OCI-M2 (cell line): ENCODE data around the gene INSL3.
"Not testable (repeated sequence)": the region's sequence is repeated elsewhere in the genome, so short reads cannot be mapped to it uniquely, and the experiment has no call there.

ENCODE experiments used
- DNase-seq: peaks from one replicate; lab custom pipeline; 2025; ENCODE audit not compliant: unreplicated experiment; lab: John Stamatoyannopoulos, UW

Gene INSL3

DNA sequence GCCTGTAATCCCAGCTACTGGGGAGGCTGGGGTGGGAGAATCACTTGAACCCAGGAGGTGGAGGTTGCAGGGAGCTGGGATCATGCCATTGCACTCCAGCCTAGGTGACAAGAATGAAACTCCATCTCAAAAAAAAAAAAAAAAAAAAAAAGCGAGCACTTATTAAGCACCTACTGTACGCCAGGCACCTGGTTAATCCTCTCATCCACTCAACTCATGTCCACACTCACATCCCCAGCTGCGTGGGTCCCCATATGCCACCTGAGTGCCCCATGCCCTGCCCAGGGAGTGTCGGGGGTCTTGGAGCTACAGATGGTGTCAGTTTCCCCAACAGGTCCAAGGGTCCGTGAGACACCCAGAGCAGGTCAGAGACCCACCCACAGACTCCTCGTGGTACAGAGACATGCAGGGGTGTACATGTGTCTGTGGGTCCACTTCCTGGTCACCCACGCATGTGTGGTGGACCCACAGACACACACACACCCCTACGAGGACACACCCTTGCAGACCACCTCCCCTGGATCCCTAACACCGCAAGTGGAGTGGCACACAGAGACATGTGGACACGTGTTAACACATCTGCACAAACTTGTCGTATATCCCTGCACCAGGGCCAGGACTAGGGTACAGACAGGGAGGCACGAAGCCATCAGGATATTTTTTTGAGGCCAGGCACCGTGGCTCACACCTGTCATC lies 3.5 kb downstream of the INSL3 start:
- DNase-seq, result no peak

DNA sequence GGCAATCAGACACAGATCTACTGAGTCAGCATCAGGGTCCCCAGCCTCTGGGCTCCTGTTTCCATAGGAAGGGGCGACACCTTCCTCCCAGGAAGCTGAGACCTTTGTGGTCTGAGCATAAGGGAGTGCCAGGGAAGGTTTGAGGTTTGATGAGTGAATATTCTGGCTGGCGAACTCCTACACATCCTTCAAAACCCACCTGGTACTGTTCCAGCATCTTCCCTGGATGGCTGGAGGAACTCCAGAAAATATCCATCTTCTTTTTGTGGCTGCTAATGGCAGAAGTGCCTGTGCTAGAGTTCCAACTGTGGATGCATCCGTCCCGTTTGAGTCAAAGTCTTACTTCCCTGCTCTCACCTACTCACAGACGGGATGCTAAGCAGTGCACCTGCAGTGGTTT lies 9.2 kb downstream of the INSL3 start:
- DNase-seq, result no peak

- DNase-seq, result no peak
Measured at GRCh38 chr19:17811681-17812080, 9.6 kb downstream of the INSL3 start.

DNA sequence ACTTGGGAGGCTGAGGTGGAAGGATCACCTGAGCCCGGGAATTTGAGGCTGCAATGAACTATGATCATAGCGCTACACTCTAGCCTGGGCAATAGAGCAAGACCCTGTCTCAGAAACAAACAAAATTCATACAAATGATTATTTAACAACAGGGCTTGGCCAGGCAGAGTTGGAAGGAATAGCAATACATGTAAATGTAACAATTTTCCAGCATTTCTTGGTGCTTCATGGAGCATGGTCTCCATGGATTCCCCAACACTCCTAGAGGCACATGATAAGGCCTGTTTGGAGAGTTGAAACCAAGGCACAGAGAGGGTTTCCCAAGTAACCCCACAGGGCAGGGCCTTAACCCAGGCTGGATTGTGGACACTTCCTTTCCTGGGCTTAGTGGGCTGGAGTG lies 10.2 kb downstream of the INSL3 start:
- no peak for DNase-seq

- DNase-seq, result no peak
Measured at GRCh38 chr19:17807731-17808316, 13.5 kb downstream of the INSL3 start.

DNA sequence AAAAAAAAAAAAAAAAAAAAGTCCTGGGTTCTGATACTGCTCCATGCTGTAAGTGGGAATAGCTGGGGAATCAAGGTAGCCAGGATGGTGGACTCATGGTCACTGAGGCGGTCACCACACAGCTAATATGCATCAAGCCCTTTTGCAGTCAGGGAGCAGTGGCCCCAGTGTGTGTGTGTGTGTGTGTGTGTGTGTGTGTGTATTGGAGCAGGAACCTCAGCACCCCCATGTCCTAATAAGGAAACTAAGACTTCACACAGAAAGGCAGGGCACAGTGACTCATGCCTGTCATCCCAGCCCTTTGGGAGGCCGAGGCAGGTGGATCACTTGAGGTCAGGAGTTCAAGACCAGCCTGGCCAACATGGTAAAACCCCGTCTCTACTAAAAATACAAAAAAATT lies 14.4 kb downstream of the INSL3 start:
- DNase-seq, result no peak

GRCh38 chr19:17805427-17805826 lies 15.9 kb downstream of the INSL3 start:
- no peak for DNase-seq

DNA sequence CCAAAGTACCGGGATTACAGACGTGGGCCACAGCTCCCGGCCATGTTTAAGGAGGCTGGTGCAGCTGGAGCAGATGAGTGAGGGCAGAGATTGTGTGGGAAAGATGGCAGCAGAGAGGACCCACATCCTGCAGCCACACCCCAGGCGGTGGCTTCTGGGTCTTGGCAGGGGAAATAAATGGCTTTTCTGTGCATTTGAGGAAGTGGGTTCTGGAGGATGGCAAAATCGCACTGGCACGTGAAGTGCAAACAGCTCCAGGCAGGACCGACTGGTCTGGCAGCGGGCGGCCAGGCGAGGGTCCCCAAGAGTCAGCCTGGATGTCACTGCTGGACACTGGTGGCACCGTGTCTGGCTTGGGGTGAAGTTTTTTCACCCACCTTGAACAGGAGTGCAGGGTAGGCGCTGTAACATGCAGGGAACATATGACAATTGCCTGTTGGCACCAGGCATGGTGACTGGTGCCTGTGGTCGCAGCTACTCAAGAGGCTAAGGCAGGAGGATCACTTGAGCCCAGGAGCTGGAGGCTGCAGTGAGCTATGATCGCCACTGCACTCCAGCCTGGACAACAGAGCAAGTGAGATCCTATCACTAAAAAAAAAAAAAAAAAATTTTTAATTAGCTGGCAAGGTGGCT lies 17.9 kb downstream of the INSL3 start:
- no peak for DNase-seq

DNA sequence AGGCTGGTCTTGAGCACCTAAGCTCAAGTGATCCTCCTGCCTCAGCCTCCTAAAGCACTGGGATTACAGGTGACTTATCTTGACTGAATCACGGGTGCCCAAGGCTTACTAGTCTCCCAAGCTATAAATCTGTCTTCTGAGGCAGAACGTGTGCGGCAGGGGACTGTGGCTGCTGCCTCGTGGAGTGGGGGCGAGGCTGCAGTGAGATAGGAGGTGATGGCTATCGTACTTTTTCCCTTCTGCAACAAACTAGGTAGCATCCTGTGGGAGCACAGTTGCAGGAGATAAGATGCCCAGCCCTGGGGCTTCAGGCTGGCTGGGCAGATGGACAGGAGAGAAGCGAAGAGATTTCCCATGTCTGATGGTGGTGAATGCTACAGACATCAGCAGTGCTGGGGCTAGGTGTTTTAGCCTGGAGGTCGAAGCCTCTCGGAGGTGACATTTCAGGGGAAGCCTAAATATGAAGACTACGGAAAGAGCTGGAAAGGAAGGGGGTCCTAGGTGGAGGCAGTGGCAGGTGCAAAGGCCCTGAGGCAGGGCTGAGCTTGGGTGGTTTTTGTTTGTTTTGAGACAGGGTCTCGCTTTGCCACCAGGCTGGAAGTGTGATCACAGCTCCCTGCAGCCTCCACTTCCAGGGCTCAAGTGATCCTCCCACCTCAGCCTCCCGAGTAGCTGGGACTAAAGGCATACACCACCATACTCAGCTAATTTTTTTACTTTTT lies 19.0 kb downstream of the INSL3 start:
- no peak for DNase-seq

- DNase-seq, result not testable (repeated sequence)
Measured at GRCh38 chr19:17798599-17798998, 22.7 kb downstream of the INSL3 start.

DNA sequence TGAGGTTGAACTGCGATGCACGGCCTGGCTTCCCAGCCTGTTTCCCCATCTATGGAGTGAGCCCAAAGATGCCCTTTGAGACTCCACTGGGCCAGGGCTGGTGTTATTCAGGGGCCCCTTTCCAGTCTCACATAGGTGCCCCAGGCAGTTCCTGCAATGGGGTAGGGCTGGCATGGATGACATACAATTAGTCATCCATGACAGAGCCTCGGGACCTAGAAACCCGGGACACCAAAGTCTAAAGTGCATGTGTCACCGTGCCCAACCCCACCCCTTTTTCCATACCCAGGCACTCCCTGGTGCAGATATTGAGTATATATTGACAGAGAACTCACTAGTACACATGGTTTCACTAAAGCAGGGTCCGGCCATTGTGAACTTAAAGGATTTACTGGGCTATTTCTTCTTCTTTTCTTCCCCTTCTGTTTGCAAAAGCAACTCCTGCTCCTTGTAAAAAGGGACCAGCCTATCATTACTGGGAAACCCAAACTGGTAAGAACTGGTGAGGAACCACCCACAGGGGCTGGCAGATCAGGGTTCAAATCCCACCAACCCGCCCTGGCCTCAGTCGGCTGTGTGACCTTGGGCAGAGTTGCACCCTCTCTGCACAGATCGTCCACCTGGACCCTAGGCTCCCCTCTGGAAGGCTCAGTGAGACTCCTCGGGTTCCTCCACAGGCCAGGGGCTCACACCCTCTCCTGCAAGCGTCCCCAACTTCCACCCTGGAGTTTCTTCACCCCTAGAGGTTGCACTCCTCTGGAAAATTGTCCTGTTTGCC lies 23.7 kb downstream of the INSL3 start:
- no peak for DNase-seq

- DNase-seq, result no peak
Measured at GRCh38 chr19:17796838-17797423, 24.4 kb downstream of the INSL3 start.

GRCh38 chr19:17796013-17796837 lies 25.1 kb downstream of the INSL3 start:
- no peak for DNase-seq

DNA sequence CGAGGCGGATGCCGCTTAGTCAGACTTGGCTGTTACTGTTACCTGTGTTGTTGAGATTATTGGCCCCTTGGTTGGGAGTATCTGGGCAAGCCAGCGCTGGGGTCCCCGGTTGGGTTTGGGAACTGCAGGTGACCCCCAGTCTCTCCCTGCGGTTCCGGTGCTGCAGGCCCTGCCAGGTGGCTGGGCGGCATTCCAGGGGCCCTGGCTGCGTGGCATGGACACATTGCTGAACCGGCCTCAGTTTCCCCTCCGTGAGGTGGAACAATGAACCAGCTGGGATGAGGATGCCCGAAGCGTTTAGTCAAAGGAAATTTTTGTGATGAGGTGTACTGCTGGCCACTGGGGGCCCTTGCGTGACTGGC lies 25.8 kb downstream of the INSL3 start:
- no peak for DNase-seq

- no peak for DNase-seq
Measured at GRCh38 chr19:17794731-17795494, 26.4 kb downstream of the INSL3 start, which contains the start of gene B3GNT3. B3GNT3 (plus strand) TSS chr19:17795138; CDS start chr19:17807808, 12,670 bp downstream.

DNA sequence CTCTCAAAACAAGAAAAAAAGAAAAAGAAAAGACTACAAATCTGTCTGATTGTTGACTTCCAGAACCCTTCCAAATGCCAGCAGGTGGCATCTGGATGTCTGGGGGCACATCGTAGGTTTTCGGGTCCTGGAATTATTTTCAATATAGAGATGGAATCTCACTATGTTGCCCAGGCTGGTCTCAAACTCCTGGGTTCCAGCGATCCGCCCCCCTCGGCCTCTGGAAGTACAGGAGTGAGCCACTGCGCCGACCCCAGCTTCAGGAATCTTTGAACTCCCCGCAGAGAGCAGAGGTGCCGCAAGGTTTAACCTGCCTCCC lies 26.9 kb downstream of the INSL3 start:
- no peak for DNase-seq

- no peak for DNase-seq
Measured at GRCh38 chr19:17790059-17790780, 31.1 kb downstream of the INSL3 start.

DNA sequence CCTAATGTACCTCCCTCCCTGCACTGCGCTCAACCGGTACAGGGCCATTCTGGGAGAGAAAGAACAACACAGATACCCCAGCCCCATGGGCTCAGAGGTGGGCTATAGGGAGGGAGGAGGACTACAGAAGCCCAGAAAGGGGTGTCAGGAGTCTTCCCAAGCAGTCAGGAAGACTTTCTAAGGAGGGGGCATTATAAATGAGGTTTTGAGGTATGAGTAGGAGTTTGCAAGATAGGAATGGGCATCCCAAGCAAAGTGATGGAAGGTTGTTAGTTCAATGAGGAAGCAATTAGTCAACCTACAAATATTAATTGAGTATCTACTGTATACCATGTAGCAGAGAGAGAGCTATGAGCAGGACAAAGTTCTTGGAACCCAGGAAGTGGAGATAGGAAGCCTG lies 32.7 kb downstream of the INSL3 start:
- no peak for DNase-seq
